Loucy (cell line): ENCODE results near the gene ECT2.

ENCODE experiments used
- EZH2phosphoT487 ChIP-seq: fragments of 200-600 bp; IDR thresholded peaks from 2 replicates; pipeline ENCODE4 v1.6.1; 2018; ENCODE audit warnings: antibody characterized with exemption, mild to moderate bottlenecking, moderate library complexity, borderline replicate concordance
- TF ChIP-seq, protein P1 (sequence below): fragments of 200-600 bp; sonication (generic); conservative IDR thresholded peaks from 2 replicates; pipeline ENCODE4 v1.5.1; 2014; ENCODE audit warnings: mild to moderate bottlenecking, antibody characterized with exemption, low read length

DNA sequence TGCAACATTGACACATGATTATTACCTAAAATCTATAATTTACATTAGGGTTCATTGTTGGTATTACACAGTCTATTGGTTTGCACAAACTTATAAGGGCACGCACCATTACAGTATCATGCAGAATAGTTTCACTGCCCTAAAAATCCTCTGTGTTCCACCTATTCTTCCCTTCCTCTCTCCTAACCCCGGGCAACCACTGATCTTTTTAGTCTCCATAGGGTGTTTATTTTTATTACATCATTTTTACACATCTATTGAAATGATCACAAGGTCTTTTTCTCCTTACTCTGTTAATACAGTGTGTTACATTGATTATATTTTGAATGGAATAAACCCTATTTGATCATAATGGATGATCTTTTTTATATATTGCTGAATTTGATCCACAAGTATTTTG is 15.5 kb upstream of the ECT2 start:
- TF ChIP-seq, protein P1, sequence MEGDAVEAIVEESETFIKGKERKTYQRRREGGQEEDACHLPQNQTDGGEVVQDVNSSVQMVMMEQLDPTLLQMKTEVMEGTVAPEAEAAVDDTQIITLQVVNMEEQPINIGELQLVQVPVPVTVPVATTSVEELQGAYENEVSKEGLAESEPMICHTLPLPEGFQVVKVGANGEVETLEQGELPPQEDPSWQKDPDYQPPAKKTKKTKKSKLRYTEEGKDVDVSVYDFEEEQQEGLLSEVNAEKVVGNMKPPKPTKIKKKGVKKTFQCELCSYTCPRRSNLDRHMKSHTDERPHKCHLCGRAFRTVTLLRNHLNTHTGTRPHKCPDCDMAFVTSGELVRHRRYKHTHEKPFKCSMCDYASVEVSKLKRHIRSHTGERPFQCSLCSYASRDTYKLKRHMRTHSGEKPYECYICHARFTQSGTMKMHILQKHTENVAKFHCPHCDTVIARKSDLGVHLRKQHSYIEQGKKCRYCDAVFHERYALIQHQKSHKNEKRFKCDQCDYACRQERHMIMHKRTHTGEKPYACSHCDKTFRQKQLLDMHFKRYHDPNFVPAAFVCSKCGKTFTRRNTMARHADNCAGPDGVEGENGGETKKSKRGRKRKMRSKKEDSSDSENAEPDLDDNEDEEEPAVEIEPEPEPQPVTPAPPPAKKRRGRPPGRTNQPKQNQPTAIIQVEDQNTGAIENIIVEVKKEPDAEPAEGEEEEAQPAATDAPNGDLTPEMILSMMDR: no peak
- TF ChIP-seq EZH2phosphoT487: no peak
